Fibroblast of skin of left quadriceps (primary cell): ENCODE results near the gene E2F7.

Experiments used
- DNase-seq, 2 experiments: peaks; one replicate each; pipeline ENCODE4 v3.0.0-alpha.2; 2013; ENCODE audit warnings: low read depth in 2 of 2

Gene E2F7

GRCh38 chr12:77023501-77023900 is 41.9 kb downstream of the E2F7 start:
- no peak for DNase-seq

- no peak for DNase-seq
These were observed 45.4 kb downstream of the E2F7 start for GRCh38 chr12:77019920-77020319.

- DNase-seq: no peak
These were observed 48.8 kb downstream of the E2F7 start for GRCh38 chr12:77016606-77017005.

- DNase-seq: no peak
These were observed 52.3 kb downstream of the E2F7 start for GRCh38 chr12:77013091-77013490.

GRCh38 chr12:77010691-77011548 is 54.4 kb downstream of the E2F7 start:
- DNase-seq: peak; percentile 65 to 66

- DNase-seq: no peak
These were observed 57.9 kb downstream of the E2F7 start for GRCh38 chr12:77007476-77007875.

GRCh38 chr12:77005611-77006098 is 59.7 kb downstream of the E2F7 start:
- DNase-seq: no peak

- no peak for DNase-seq
These were observed 61.5 kb downstream of the E2F7 start for GRCh38 chr12:77003914-77004313.

- DNase-seq: no peak
These were observed 62.1 kb downstream of the E2F7 start for GRCh38 chr12:77003246-77003645.

- DNase-seq: no peak
These were observed 63.0 kb downstream of the E2F7 start for GRCh38 chr12:77002382-77002781.

GRCh38 chr12:77001276-77001675 is 64.1 kb downstream of the E2F7 start:
- DNase-seq: no peak

- DNase-seq: no peak
These were observed 66.3 kb downstream of the E2F7 start for GRCh38 chr12:76998908-76999556.

- no peak for DNase-seq
These were observed 67.0 kb downstream of the E2F7 start for GRCh38 chr12:76998386-76998785.

GRCh38 chr12:76997011-76997780 is 68.2 kb downstream of the E2F7 start:
- DNase-seq: no peak

- no peak for DNase-seq
These were observed 74.7 kb downstream of the E2F7 start for GRCh38 chr12:76990716-76991115.

GRCh38 chr12:76984566-76984965 is 80.8 kb downstream of the E2F7 start:
- no peak for DNase-seq

- DNase-seq: no peak
These were observed 81.9 kb downstream of the E2F7 start for GRCh38 chr12:76983420-76983819.

- DNase-seq: no peak
These were observed 85.2 kb downstream of the E2F7 start for GRCh38 chr12:76980196-76980595.

GRCh38 chr12:76976777-76977382 is 88.5 kb downstream of the E2F7 start:
- peak; percentile 78 to 81 for DNase-seq
